ENCODE data around the gene SUMO4. TPM values are rescaled to one million over a fixed set of nuclear protein-coding genes. Genes with fewer than 3 reads are reported as not detected.

SUMO4 gene
- total RNA-seq, 1 donor from 2014 or later, result 0.82 TPM

- no peaks in the 10 kb centered on the region for H3K27me3 Mint-ChIP-seq (ENCODE audit: insufficient read depth, low read depth)
- peaks cover 24% of the 10 kb centered on the region for H3K36me3 Mint-ChIP-seq
- no peak for DNase-seq (ENCODE audit: low spot score)
- H3K79me2 ChIP-seq (ENCODE audit: low read depth), result peaks cover 100% of the 10 kb centered on the region
- H3K27ac ChIP-seq, result no peak overlapping the region
- H3K36me3 ChIP-seq, result no peaks in the 10 kb centered on the region
- H2AFZ ChIP-seq (replicated peaks), result no peak overlapping the region
- H3K27me3 ChIP-seq, result no peaks in the 10 kb centered on the region
- H3K9ac ChIP-seq, result no peak overlapping the region
- H3K4me3 Mint-ChIP-seq, result no peak overlapping the region
- H3F3A ChIP-seq (ENCODE audit: low read depth), result no peaks in the 10 kb centered on the region
- peaks cover 4% of the 10 kb centered on the region for H3K9me3 Mint-ChIP-seq
- H3K4me2 ChIP-seq, result no peak overlapping the region
- H4K20me1 ChIP-seq (ENCODE audit: low read depth), result peaks cover 78% of the 10 kb centered on the region
- no peak overlapping the region for H3K27ac Mint-ChIP-seq
- no peak overlapping the region for H3K4me3 ChIP-seq
- no peaks in the 10 kb centered on the region for H3K9me3 ChIP-seq (ENCODE audit: low read depth)
- H3K4me1 ChIP-seq, result no peaks in the 10 kb centered on the region
- TF ChIP-seq CTCF (IDR thresholded peaks at IDR 0.05) (no peak), EZH2phosphoT487 (IDR thresholded peaks at IDR 0.05) (no peak), EZH2 (IDR thresholded peaks at IDR 0.05) (no peak)
- peaks cover 4% of the 10 kb centered on the region for H3K4me1 Mint-ChIP-seq
Observed at GRCh38 chr6:149365197-149365596, 34.9 kb upstream of the SUMO4 start.

DNA sequence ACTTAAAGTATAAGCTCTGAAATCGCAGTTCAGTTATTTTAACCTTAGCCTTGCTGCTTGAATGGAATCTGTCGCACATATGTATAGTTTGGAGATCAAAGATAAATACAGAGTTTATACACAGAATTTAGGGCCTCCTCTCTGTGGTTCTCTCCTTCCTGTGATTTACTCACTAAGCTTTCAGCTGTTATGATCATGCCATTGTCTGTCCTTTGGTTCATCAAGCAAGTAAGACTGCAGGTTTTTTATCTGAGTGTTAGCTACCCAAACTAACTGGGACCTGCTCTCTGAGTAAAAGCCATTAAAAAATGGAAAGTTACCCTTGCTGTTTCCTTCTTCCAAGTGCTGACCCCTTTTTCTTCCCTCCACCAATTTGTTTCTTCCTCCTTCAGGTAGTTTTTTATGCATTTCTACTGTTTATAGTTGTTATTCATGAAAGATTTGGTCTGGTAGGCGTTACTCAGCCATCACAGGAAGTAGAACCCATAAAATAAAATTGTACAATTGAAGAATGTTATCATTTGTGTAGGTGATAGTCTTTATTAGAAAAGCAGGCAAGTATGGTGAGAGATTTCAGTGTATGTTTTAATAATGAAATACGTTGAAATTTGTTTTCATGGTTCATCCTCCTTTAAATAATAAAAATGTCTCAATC, 33.7 kb upstream of the SUMO4 start:
- no peaks in the 10 kb centered on the region for H3K27me3 ChIP-seq
- no peaks in the 10 kb centered on the region for H3K36me3 ChIP-seq
- H3K4me3 ChIP-seq, result no peak overlapping the region
- H3K27ac ChIP-seq, result no peak overlapping the region
- no peaks in the 10 kb centered on the region for H3F3A ChIP-seq (ENCODE audit: low read depth)
- TF ChIP-seq EZH2phosphoT487 (IDR thresholded peaks at IDR 0.05) (no peak), EZH2 (IDR thresholded peaks at IDR 0.05) (no peak), CTCF (IDR thresholded peaks at IDR 0.05) (no peak)
- H3K4me1 ChIP-seq, result no peaks in the 10 kb centered on the region
- Mint-ChIP-seq H3K27me3 (ENCODE audit: insufficient read depth, low read depth) (no peaks in the 10 kb centered on the region), H3K36me3 (peaks cover 23% of the 10 kb centered on the region), H3K27ac (no peak overlapping the region), H3K4me3 (no peak overlapping the region), H3K4me1 (peaks cover 4% of the 10 kb centered on the region), H3K9me3 (peaks cover 4% of the 10 kb centered on the region)
- H3K9ac ChIP-seq, result no peak overlapping the region
- peaks cover 96% of the 10 kb centered on the region for H3K79me2 ChIP-seq (ENCODE audit: low read depth)
- no peak overlapping the region for H2AFZ ChIP-seq (replicated peaks)
- H3K9me3 ChIP-seq (ENCODE audit: low read depth), result no peaks in the 10 kb centered on the region
- no peak overlapping the region for H3K4me2 ChIP-seq
- no peak for DNase-seq (ENCODE audit: low spot score)
- peaks cover 71% of the 10 kb centered on the region for H4K20me1 ChIP-seq (ENCODE audit: low read depth)

DNA sequence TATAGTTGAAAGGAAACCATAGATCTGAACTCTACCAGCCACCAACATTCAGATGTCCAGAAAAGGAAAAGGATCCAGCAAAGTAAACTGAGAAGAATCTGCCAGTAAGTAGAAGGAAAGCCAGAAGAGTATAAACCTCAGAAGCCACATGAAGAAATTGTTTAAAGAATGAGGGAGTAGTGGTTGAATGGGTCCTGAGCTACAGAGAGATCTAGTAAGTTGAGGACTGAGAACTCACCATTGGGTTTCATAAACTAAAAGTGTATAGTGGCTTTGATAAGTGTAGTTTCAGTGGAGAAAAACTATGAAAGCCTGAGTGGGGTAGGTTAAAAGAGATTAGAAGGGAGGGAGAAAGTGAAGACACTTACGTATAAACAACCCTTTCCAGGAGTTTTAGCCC, 32.0 kb upstream of the SUMO4 start:
- Mint-ChIP-seq H3K9me3 (no peaks in the 10 kb centered on the region), H3K27ac (no peak overlapping the region), H3K4me1 (peaks cover 4% of the 10 kb centered on the region), H3K4me3 (no peak overlapping the region), H3K36me3 (peaks cover 19% of the 10 kb centered on the region), H3K27me3 (ENCODE audit: insufficient read depth, low read depth) (no peaks in the 10 kb centered on the region)
- TF ChIP-seq EZH2phosphoT487 (IDR thresholded peaks at IDR 0.05), result no peak
- TF ChIP-seq CTCF (IDR thresholded peaks at IDR 0.05), result no peak
- no peak for TF ChIP-seq EZH2 (IDR thresholded peaks at IDR 0.05)
- peaks cover 69% of the 10 kb centered on the region for H4K20me1 ChIP-seq (ENCODE audit: low read depth)
- H3K4me1 ChIP-seq, result no peaks in the 10 kb centered on the region
- H3K36me3 ChIP-seq, result no peaks in the 10 kb centered on the region
- H3F3A ChIP-seq (ENCODE audit: low read depth), result no peaks in the 10 kb centered on the region
- no peak overlapping the region for H2AFZ ChIP-seq (replicated peaks)
- no peaks in the 10 kb centered on the region for H3K27me3 ChIP-seq
- peaks cover 96% of the 10 kb centered on the region for H3K79me2 ChIP-seq (ENCODE audit: low read depth)
- H3K27ac ChIP-seq, result no peak overlapping the region
- H3K4me2 ChIP-seq, result no peak overlapping the region
- no peak for DNase-seq (ENCODE audit: low spot score)
- H3K9ac ChIP-seq, result no peak overlapping the region
- no peaks in the 10 kb centered on the region for H3K9me3 ChIP-seq (ENCODE audit: low read depth)
- no peak overlapping the region for H3K4me3 ChIP-seq

All from neural progenitor cell (in vitro differentiated cells).